Measurements from ENCODE around the gene BSN.
"Not testable (repeated sequence)": the region's sequence is repeated elsewhere in the genome, so short reads cannot be mapped to it uniquely, and the experiment has no call there.

- TF ChIP-seq CTCF, POLR2A (IDR thresholded peaks at IDR 0.05): not testable (repeated sequence)
Measured at GRCh38 chr3:49585261-49585755, 31.0 kb downstream of the BSN start.

All from heart left ventricle (tissue), 13 donors.